ENCODE data around the gene C20orf141.

DNA sequence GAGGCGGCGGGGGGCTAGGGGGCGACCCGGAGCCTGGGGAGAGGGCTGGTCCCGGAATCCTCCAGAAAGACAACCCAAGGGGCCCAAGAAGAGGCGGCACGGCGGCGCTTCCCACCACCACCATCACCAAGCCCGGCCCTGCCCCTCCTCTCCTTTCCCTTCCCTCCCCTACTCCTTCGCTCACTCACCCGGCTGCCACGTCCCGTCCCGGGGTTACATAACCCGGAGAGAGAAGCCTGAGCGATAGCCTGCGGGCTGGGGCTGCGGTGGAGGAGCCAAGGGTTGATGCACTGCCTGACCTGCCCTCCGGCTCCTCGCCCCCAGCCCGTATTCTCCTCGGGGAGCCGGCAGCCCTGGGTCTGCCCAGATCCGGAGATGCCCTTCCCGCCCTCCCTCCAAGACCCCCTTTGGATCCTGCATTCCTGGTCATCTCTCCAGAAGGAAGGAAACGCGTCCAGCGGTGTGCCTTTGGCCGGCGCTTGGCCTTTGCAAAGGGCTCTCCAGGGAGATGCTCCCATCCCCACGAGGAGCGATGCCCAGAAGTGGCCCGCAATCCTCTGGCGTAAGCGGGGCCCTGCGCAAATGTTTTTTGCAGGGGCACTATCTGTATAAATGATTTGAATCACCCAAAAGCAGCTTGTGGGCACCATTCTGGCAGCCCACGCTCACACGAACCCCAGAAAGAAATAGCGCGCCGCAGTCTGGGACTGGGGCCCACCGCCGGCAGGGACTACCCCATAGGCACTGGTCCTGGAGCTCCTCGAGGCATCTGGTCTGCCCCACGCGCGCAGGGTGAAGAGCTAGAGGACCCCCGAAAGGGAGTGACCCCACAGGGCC is 9.7 kb upstream of the C20orf141 start:
- TF ChIP-seq, protein P1, sequence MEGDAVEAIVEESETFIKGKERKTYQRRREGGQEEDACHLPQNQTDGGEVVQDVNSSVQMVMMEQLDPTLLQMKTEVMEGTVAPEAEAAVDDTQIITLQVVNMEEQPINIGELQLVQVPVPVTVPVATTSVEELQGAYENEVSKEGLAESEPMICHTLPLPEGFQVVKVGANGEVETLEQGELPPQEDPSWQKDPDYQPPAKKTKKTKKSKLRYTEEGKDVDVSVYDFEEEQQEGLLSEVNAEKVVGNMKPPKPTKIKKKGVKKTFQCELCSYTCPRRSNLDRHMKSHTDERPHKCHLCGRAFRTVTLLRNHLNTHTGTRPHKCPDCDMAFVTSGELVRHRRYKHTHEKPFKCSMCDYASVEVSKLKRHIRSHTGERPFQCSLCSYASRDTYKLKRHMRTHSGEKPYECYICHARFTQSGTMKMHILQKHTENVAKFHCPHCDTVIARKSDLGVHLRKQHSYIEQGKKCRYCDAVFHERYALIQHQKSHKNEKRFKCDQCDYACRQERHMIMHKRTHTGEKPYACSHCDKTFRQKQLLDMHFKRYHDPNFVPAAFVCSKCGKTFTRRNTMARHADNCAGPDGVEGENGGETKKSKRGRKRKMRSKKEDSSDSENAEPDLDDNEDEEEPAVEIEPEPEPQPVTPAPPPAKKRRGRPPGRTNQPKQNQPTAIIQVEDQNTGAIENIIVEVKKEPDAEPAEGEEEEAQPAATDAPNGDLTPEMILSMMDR (IDR thresholded peaks at IDR 0.05; ENCODE audit: low read length), result no peak
- TF ChIP-seq EZH2 (IDR thresholded peaks at IDR 0.05; ENCODE audit: borderline replicate concordance, low read length), result no peak
